H9 (cell line): ENCODE results near the gene RAB6C. TPM values are rescaled to one million over a fixed set of nuclear protein-coding genes. Genes with fewer than 3 reads are reported as not detected.
"Not testable (repeated sequence)": the region's sequence is repeated elsewhere in the genome, so short reads cannot be mapped to it uniquely, and the experiment has no call there.

Source experiments
- DNase-seq: peaks from one replicate; pipeline ENCODE4 v3.0.0-alpha.2; 2017
- H2AFZ ChIP-seq: one replicate; pipeline ENCODE4 v1.6.1; 2013; ENCODE audit warnings: mild to moderate bottlenecking, low read length, control low read depth, moderate library complexity
- H2AK5ac ChIP-seq: 2 replicates; pipeline ENCODE4 v1.6.1; 2013; ENCODE audit warnings: low read length, control low read depth, mixed read lengths; ENCODE audit not compliant: insufficient read length
- H2BK120ac ChIP-seq: one replicate; pipeline ENCODE4 v1.6.1; 2013; ENCODE audit warnings: low read depth, mild to moderate bottlenecking, low read length, control low read depth, inconsistent platforms; ENCODE audit not compliant: poor library complexity, severe bottlenecking
- H2BK12ac ChIP-seq: 2 replicates; pipeline ENCODE4 v1.6.1; 2013; ENCODE audit warnings: low read length, control low read depth, mixed read lengths, low read depth; ENCODE audit not compliant: insufficient read length
- H2BK15ac ChIP-seq: 2 replicates; pipeline ENCODE4 v1.6.1; 2013; ENCODE audit warnings: low read depth, low read length, control low read depth
- H2BK20ac ChIP-seq: one replicate; pipeline ENCODE4 v1.6.1; 2013; ENCODE audit warnings: low read depth, mild to moderate bottlenecking, low read length, control low read depth, inconsistent platforms; ENCODE audit not compliant: poor library complexity, severe bottlenecking
- H2BK5ac ChIP-seq: 2 replicates; pipeline ENCODE4 v1.6.1; 2013; ENCODE audit warnings: low read length, control low read depth, mixed read lengths; ENCODE audit not compliant: insufficient read length
- H3K14ac ChIP-seq: 2 replicates; pipeline ENCODE4 v1.6.1; 2013; ENCODE audit warnings: low read length, control low read depth; ENCODE audit not compliant: insufficient read depth
- H3K18ac ChIP-seq: 2 replicates; pipeline ENCODE4 v1.6.1; 2013; ENCODE audit warnings: low read depth, mild to moderate bottlenecking, mixed read lengths, low read length, control low read depth; ENCODE audit not compliant: insufficient read length
- H3K23ac ChIP-seq: 2 replicates; pipeline ENCODE4 v1.6.1; 2013; ENCODE audit warnings: low read length, control low read depth, mixed read lengths, low read depth; ENCODE audit not compliant: insufficient read length
- H3K23me2 ChIP-seq: 2 replicates; pipeline ENCODE4 v1.6.1; 2013; ENCODE audit warnings: low read depth, mild to moderate bottlenecking, mixed read lengths, low read length, control low read depth; ENCODE audit not compliant: insufficient read length, poor library complexity, severe bottlenecking
- H3K27ac ChIP-seq: 2 replicates; pipeline ENCODE4 v1.5.1; 2013; ENCODE audit warnings: low read length, control low read depth, mixed read lengths, low read depth; ENCODE audit not compliant: insufficient read length
- H3K27me3 ChIP-seq: 2 replicates; pipeline ENCODE4 v1.6.1; 2013; ENCODE audit warnings: low read length, control low read depth, inconsistent platforms; ENCODE audit not compliant: insufficient read depth
- H3K4ac ChIP-seq: 2 replicates; pipeline ENCODE4 v1.6.1; 2013; ENCODE audit warnings: low read depth, mild to moderate bottlenecking, control low read depth, inconsistent platforms, low read length, moderate library complexity
- H3K4me1 ChIP-seq: 2 replicates; pipeline ENCODE4 v1.6.1; 2013; ENCODE audit warnings: low read length, control low read depth, inconsistent platforms; ENCODE audit not compliant: insufficient read depth
- H3K4me2 ChIP-seq: 2 replicates; pipeline ENCODE4 v1.6.1; 2013; ENCODE audit warnings: low read length, control low read depth, mixed read lengths; ENCODE audit not compliant: insufficient read length, insufficient read depth
- H3K56ac ChIP-seq: 2 replicates; pipeline ENCODE4 v1.6.1; 2013; ENCODE audit warnings: low read depth, mild to moderate bottlenecking, mixed read lengths, low read length, control low read depth; ENCODE audit not compliant: insufficient read length
- H3K79me1 ChIP-seq: 2 replicates; pipeline ENCODE4 v1.6.1; 2013; ENCODE audit warnings: low read depth, mild to moderate bottlenecking, moderate library complexity, low read length, control low read depth, inconsistent platforms; ENCODE audit not compliant: insufficient read depth, poor library complexity, severe bottlenecking
- H3K79me2 ChIP-seq: 2 replicates; pipeline ENCODE4 v1.6.1; 2013; ENCODE audit warnings: low read length, control low read depth, inconsistent platforms; ENCODE audit not compliant: insufficient read depth
- H3K9ac ChIP-seq: 2 replicates; pipeline ENCODE4 v1.6.1; 2013; ENCODE audit warnings: low read length, control low read depth, mixed read lengths; ENCODE audit not compliant: insufficient read length; ENCODE audit errors: extremely low read depth
- H3K9me3 ChIP-seq: one replicate; pipeline ENCODE4 v1.6.1; 2013; ENCODE audit warnings: low read depth, low read length, inconsistent platforms; ENCODE audit not compliant: control insufficient read depth
- H3T11ph ChIP-seq: one replicate; pipeline ENCODE4 v1.6.1; 2013; ENCODE audit warnings: mild to moderate bottlenecking, low read length, control low read depth, inconsistent platforms
- H4K20me1 ChIP-seq: one replicate; pipeline ENCODE4 v1.6.1; 2013; ENCODE audit not compliant: control insufficient read depth, insufficient read length, insufficient read depth
- H4K5ac ChIP-seq: 2 replicates; pipeline ENCODE4 v1.6.1; 2013; ENCODE audit warnings: low read depth, mild to moderate bottlenecking, mixed read lengths, low read length, control low read depth; ENCODE audit not compliant: insufficient read length
- H4K8ac ChIP-seq: replicated peaks from 2 replicates; pipeline ENCODE4 v1.6.1; 2013; ENCODE audit warnings: low read length, control low read depth, mixed read lengths, low read depth; ENCODE audit not compliant: insufficient read length
- H4K91ac ChIP-seq: 2 replicates; pipeline ENCODE4 v1.6.1; 2013; ENCODE audit warnings: low read depth, mild to moderate bottlenecking, moderate library complexity, mixed read lengths, low read length, control low read depth; ENCODE audit not compliant: insufficient read length
- H3K27ac Mint-ChIP-seq, 3 experiments: 2 replicates in 2 of 3; 3 replicates in 1 of 3; pipeline ENCODE4 v1.8.0; 2020 to 2021; ENCODE audit warnings: mixed read lengths in 3 of 3, mild to moderate bottlenecking in 1 of 3, moderate library complexity in 1 of 3
- H3K27me3 Mint-ChIP-seq: 2 replicates; pipeline ENCODE4 v1.8.0; 2021; ENCODE audit warnings: low read depth, mild to moderate bottlenecking, moderate library complexity, mixed read lengths
- H3K36me3 Mint-ChIP-seq, 3 experiments: 2 replicates in 2 of 3; 3 replicates in 1 of 3; pipeline ENCODE4 v1.8.0; 2020 to 2021; ENCODE audit warnings: low read depth in 3 of 3, mixed read lengths in 3 of 3; ENCODE audit not compliant: insufficient read depth in 1 of 3
- H3K4me1 Mint-ChIP-seq, 2 experiments: 2 replicates each; pipeline ENCODE4 v1.8.0; 2020; ENCODE audit warnings: mixed read lengths in 2 of 2
- H3K4me3 Mint-ChIP-seq, 2 experiments: 2 replicates in 1 of 2; 3 replicates in 1 of 2; pipeline ENCODE4 v1.8.0; 2020 to 2021; ENCODE audit warnings: mild to moderate bottlenecking in 2 of 2, mixed read lengths in 2 of 2, moderate library complexity in 1 of 2
- H3K9me3 Mint-ChIP-seq, 2 experiments: 2 replicates in 1 of 2; 3 replicates in 1 of 2; pipeline ENCODE4 v1.8.0; 2020; ENCODE audit warnings: mild to moderate bottlenecking in 2 of 2, mixed read lengths in 2 of 2, moderate library complexity in 1 of 2
- CTCF ChIP-seq: fragments of 200-600 bp; sonication (generic); conservative IDR thresholded peaks from 3 replicates; pipeline ENCODE4 v1.8.0; 2021; ENCODE audit warnings: antibody characterized with exemption, mild to moderate bottlenecking
- WGBS: extraction: QIAGEN DNeasy Blood & Tissue Kit; methylation state at CpG from one replicate; pipeline ENCODE4 v1.1.7; 2013; ENCODE audit warnings: missing lambda C conversion rate, low lambda C conversion rate, mixed read lengths; ENCODE audit not compliant: insufficient read length; ENCODE audit errors: extremely low coverage; 5-methylcytosine and 5-hydroxymethylcytosine counted together
- total RNA-seq: library from RNA; stranded (reverse); gene quantifications from 2 replicates; pipeline ENCODE4 v1.2.1, GENCODE V29; 2021

RAB6C gene
- total RNA-seq, 1 experiment from 2014 or later, result not detected

GRCh38 chr2:129930451-129930850 lies 49.0 kb upstream of the RAB6C start:
- no peak overlapping the region for H3K9ac ChIP-seq
- no CpG with 5 or more reads among the region's 6 CpGs for WGBS
- no peak overlapping the region for H2BK12ac ChIP-seq
- no peak overlapping the region for H3K18ac ChIP-seq
- H2BK15ac ChIP-seq, result no peak overlapping the region
- no peak overlapping the region for H3K4ac ChIP-seq
- no peak overlapping the region for H2AFZ ChIP-seq
- no peak overlapping the region for H4K91ac ChIP-seq
- no peak for DNase-seq
- Mint-ChIP-seq H3K27me3 (peaks cover 27% of the 10 kb centered on the region), H3K4me3 (no peak overlapping the region), H3K27ac (no peak overlapping the region), H3K36me3 (no peaks in the 10 kb centered on the region), H3K4me1 (peaks cover 23 to 25% of the 10 kb centered on the region in 2 experiments), H3K9me3 (no peaks in the 10 kb centered on the region)
- no peaks in the 10 kb centered on the region for H3K79me1 ChIP-seq
- no peaks in the 10 kb centered on the region for H3K79me2 ChIP-seq
- H2BK20ac ChIP-seq, result no peak overlapping the region
- H3K9me3 ChIP-seq, result no peaks in the 10 kb centered on the region
- H2BK120ac ChIP-seq, result no peak overlapping the region
- H4K5ac ChIP-seq, result no peak overlapping the region
- H3K27me3 ChIP-seq, result no peaks in the 10 kb centered on the region
- H4K8ac ChIP-seq, result no peak overlapping the region
- H3K56ac ChIP-seq, result no peak overlapping the region
- H3T11ph ChIP-seq, result no peak overlapping the region
- no peak overlapping the region for H2AK5ac ChIP-seq
- H3K4me2 ChIP-seq, result no peak overlapping the region
- H4K20me1 ChIP-seq, result no peaks in the 10 kb centered on the region
- no peak overlapping the region for H3K27ac ChIP-seq
- TF ChIP-seq CTCF, result no peak
- no peaks in the 10 kb centered on the region for H3K4me1 ChIP-seq
- peaks cover 3% of the 10 kb centered on the region for H3K23me2 ChIP-seq
- H3K14ac ChIP-seq, result no peak overlapping the region
- no peak overlapping the region for H3K23ac ChIP-seq
- no peak overlapping the region for H2BK5ac ChIP-seq

DNA sequence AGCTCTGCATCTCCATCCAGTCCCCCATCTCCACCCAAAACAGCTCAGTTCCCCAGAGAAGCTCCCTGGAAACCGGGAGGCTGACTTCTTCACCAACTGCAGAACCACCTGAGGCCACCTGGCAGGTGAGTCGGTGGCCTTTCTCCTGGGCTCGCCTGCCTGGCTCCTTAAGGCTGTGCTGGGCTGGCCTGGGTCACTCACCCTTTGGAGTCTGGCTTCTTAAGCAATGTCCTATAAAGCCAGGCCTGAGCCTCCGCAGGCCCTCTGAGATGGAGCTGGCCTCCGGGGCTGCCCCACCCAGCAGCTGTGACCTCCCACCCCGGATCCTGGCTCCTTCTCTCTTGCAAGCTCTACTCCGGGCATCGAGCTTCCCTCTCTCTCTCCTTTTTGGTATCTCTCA lies 46.1 kb upstream of the RAB6C start:
- not testable (repeated sequence) for H4K5ac ChIP-seq, H3K9me3 Mint-ChIP-seq, H3K9ac ChIP-seq, H3K4me1 ChIP-seq, H2AK5ac ChIP-seq, H3K4ac ChIP-seq, H3K27ac Mint-ChIP-seq, H3K79me2 ChIP-seq, H2BK5ac ChIP-seq, H4K20me1 ChIP-seq, H3K56ac ChIP-seq, H3K27ac ChIP-seq, H3K18ac ChIP-seq, H3K23me2 ChIP-seq, H3K23ac ChIP-seq, H3K27me3 ChIP-seq, H4K91ac ChIP-seq, H3K36me3 Mint-ChIP-seq, H4K8ac ChIP-seq, H2BK120ac ChIP-seq, H2BK20ac ChIP-seq, H3K14ac ChIP-seq, H2AFZ ChIP-seq, H2BK15ac ChIP-seq, H3K9me3 ChIP-seq, H3K79me1 ChIP-seq, H3T11ph ChIP-seq, H2BK12ac ChIP-seq
- H3K27me3 Mint-ChIP-seq, result peaks cover 23% of the 10 kb centered on the region
- H3K4me2 ChIP-seq, result peak overlapping the region; percentile 62
- H3K4me3 Mint-ChIP-seq, result peak overlapping the region; percentile 63 to 79; a peak in 4 of 5 replicates
- WGBS, result no CpG with 5 or more reads among the region's 8 CpGs
- H3K4me1 Mint-ChIP-seq, result peaks cover 25 to 28% of the 10 kb centered on the region in 2 experiments
- peak; percentile 28 for DNase-seq
